NK-92 treated with Interleukin-12 subunit alpha and Interleukin-12 subunit beta, amount 100 ng/mL, for 24 hours (cell line): ENCODE data around the gene TMC5.
"Not testable (repeated sequence)": the region's sequence is repeated elsewhere in the genome, so short reads cannot be mapped to it uniquely, and the experiment has no call there.

Experiments
- DNase-seq: peaks from one replicate; lab custom pipeline; 2025; lab: John Stamatoyannopoulos, UW

The TMC5 gene

DNA sequence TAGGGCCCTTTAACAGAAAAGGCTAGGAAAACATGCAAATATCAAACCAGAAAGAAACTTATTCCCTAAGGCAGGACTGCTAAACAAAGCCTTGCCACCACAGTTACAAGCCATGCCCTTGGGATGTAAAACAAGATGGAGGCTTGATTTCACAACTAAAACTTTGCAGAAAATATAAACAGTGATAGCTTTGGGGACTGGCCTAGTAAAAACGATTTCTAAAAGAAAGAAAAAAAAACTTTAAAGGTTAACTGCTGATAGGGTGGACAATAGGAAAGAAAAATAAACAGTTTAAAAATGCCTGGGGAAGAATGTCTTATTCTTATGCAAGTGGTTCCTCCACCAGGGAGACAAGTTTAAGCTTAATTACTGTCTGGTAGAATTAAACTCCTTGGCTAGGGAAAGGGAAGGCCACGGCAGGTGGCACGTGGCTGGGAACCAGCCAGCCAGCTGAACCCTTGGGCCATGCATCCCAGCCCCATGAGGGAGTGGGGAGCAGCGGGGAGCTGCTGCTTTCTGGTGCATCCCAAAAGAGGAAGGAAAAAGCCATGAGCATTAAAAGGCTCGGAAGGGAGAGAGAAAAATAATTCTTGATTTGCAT is 10.7 kb upstream of the TMC5 start:
- no peak for DNase-seq

DNA sequence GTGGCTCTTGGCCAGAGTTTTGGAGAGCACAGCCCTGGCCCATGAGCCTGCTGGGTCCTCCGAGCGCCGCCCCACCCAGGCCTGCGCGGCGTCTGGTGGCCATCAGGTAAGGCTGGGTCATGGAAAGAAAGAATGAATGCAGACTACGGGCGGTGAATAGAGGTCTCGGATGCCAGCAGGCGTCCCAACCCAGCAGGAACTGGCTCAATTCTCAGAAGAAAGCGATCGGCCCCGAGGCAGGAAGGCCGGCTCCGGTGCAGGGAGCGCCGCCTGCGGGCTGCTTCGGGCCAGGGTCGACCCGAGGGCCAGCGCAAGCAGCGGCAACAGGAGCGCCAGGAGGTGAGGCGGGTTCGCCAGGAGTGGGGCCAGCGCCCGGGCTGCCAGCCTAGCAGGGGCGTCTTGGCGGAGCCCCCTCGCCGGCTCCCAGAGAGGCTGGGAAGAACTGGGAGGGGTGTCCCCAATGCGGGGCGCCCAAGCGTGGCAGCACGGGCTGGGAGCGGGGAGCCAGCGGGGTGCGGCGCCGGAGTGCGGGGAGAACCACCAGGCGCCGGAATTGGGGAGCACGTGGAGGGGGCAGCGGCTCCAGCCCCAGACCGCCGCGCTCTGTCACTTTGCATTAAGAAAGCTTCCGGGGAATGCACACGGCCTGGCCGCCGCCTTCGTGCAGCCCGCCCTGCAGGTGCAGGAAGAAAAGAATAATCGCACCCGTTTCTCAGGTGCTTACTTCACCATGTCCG is 7.1 kb upstream of the TMC5 start:
- DNase-seq, result no peak

GRCh38 chr16:19411298-19411697 is 6.4 kb upstream of the TMC5 start:
- no peak for DNase-seq

DNA sequence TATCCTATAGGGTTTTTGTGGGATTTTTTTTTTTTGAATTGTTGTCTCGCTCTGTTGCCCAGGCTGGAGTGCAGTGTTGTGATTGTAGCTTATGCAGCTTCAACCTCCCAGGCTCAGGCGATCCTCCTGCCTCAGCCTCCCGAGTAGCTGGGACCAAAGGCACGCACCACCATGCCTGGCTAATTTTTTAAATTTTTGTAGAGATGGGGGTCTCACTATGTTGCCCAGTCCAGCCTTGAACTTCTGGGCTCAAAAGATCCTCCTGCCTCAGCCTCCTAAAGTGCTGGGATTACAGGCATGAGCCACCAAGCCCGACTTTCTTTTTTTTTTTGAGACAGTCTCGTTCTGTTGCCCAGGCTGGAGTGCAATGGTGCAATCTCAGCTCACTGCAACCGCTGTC is 5.6 kb upstream of the TMC5 start:
- DNase-seq, result not testable (repeated sequence)

GRCh38 chr16:19415461-19415860 is 2.2 kb upstream of the TMC5 start:
- no peak for DNase-seq

GRCh38 chr16:19415918-19416317 is 1.8 kb upstream of the TMC5 start:
- DNase-seq, result no peak

DNA sequence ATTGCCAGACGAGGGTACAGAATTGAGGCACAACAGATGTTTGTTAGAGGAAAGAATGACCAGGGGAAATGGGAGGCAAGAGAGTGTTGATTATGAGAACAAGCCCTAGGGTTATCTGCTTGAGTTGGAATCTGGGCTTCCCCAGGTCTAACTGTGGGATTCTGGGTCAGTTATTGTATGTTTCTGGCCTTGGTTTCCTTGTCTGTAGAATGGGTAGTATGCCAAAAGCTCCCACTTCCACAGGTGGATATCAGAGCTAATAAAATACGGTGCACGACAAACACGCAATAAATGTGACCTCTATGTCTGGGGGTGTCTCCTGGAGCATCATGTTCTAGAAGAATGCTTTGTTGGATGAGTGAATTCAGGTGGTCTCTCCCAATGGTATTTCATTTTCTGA is 517 bp downstream of the TMC5 start:
- no peak for DNase-seq

DNA sequence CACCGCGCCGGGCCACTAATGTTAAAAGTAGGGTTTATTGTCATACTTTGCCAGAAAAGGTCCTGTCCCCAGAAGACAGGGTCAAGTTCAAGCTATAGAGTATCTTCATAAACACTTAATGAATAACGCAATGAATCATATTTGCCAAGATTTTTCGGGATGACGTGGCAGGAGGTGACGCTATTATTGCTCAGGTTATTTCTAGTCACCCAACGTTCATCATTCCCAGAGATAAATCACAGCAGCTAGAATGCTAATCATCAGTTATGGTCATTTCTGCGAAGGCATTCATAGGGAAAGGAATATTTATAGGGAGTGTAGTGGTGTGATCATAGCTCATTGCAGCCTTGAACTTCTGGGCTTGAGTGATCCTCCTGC is 2.0 kb downstream of the TMC5 start:
- DNase-seq, result no peak

GRCh38 chr16:19424478-19424877 is 6.8 kb downstream of the TMC5 start:
- DNase-seq, result no peak

GRCh38 chr16:19430345-19430744 is 12.7 kb downstream of the TMC5 start:
- no peak for DNase-seq

- DNase-seq, result no peak
Measured at GRCh38 chr16:19431636-19432340, 14.1 kb downstream of the TMC5 start.

DNA sequence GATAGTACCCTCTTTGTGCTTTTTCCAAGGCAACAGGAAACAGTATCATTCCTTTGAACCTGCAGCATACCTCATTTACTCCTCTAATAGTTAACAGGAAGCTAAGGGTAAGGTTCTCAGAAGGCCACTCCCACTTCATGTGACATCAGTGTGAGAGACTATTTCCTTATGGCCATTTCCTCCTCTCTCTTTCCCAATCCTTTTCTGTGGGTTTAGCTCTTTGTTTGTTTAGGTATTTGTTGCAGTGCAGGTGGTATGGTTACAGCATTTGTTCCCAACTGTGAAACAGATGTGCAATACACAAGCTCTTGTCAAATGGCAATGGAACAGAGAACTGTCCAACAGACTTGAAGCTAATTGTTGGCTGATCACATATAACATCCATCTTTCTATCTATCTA is 14.7 kb downstream of the TMC5 start:
- no peak for DNase-seq

- no peak for DNase-seq
Measured at GRCh38 chr16:19434584-19434983, 16.9 kb downstream of the TMC5 start.

DNA sequence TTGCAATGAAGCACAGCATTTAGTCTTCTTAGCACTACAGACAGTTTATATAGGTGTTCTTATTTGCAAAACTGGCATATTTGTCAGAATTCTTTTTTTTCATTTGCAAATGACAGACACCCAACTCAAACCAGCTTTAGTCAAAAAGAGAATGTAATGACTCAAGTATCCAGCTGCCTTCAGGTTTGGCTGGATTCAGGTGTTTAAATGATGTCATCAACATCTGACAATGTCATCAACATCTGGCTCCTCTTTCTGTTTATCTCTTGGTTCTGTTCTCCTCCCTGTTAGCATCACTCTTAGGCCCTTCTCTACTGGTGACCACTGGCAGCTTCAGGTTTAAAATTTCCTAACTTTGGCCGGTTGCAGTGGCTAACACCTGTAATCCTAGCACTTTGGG is 18.9 kb downstream of the TMC5 start:
- no peak for DNase-seq

GRCh38 chr16:19437280-19437679 is 19.6 kb downstream of the TMC5 start:
- DNase-seq, result no peak

GRCh38 chr16:19438739-19439138 is 21.1 kb downstream of the TMC5 start:
- DNase-seq, result no peak

GRCh38 chr16:19439483-19439882 is 21.8 kb downstream of the TMC5 start:
- no peak for DNase-seq

DNA sequence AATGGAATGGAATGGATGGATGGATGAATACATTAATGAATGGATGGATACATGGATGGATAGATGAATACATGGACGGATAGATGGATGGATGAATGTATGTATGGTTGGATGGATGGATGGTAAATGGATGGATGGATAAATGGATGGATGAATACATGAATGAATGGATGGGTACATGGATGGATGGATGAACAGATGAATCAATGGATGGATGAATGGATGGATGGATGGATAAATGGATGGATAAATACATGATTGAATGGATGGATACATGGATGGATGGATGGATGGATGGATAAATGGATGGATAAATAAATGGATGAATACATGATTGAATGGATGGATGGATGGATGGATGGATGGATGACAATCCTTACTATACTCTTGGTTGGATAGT is 26.0 kb downstream of the TMC5 start:
- DNase-seq, result no peak

DNA sequence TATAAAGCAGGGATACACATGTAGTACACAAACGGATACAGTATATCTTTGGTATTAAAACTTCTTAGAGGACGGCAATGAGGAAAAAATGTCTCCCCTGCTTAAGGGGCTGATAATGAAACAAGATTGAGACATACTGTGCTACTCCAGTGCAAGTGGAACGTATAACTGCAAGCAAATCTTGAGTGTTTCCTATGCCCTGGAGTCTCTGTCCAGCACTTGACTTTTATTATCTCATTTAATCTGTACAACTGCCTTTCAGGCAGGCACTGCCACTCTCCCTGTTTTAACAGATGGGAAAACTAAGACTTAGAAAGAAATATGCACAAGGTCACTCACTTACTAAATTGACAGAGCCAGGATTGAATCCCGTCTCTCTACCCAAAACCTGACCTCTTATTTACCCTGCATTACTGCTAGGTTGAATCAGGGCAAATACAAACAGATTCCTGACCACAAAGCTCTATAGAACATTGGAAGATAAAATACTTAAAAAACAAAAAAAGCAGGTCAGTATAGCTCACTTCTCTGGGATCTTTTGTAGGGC is 28.7 kb downstream of the TMC5 start:
- DNase-seq, result no peak

DNA sequence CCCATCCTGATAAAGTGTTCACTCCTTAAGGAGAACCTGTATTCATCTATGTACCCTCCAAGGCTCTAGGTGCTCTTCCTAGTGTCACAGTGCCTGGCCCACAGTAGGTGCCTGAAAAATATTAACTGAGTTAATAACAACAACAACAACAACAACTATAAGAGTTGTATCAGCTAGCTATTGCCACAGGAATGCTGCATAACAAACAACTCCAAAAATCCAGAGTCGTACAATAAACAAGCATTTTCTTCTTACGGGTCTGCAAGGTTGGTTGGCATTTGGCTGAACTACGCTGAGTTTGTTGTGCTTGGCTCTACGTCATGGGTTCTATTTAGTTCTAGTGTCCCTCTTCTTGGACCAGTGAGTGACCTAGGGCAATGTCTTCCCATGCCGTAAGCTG is 29.2 kb downstream of the TMC5 start:
- no peak for DNase-seq

GRCh38 chr16:19450186-19450585 is 32.5 kb downstream of the TMC5 start:
- DNase-seq, result no peak

DNA sequence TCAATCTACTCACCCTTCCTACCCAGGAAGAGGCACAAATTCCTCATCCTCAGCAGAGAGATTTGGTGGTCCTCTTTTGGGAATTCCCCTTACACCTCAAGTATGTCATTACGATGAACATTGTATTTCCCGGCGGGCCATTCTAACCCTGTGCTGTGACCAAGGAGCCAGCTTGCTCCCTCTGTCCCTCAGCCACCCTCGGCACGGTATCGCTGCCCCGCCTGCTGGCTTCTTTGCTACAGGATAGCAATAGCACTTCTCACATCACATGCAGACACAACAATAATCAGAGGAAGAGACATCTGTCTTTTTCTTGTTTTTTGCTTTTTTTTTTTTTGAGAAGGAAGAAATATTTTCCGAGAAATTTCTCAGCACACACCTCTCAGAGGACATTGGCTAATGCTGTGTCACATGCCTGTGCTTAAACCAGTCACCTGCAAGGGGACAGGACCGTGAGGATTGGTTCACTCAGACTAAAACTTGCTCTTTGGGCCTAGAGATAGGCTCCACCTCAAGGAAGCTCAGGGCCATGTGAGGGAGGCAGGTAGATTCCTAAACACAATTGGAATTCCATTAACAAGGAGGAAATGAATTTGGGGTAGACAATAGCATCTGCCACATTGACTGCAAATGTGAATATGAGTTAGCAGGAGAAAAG is 41.2 kb downstream of the TMC5 start:
- no peak for DNase-seq

GRCh38 chr16:19460397-19460796 is 42.7 kb downstream of the TMC5 start:
- DNase-seq, result no peak
